GM19324 (cell line): ENCODE results near the gene ZNRF2.
A peak's percentile ranks its signal among the peaks of the same experiment; 100 is the strongest.
"Not testable (repeated sequence)": the region's sequence is repeated elsewhere in the genome, so short reads cannot be mapped to it uniquely, and the experiment has no call there.

Experiments
- ATAC-seq: cut with Tn5 transposase; IDR thresholded peaks from one replicate; pipeline ENCODE4 v1.9.1; 2021; ENCODE audit warnings: mild to moderate bottlenecking, moderate library complexity; ENCODE audit not compliant: unreplicated experiment, low FRiP score

Gene ZNRF2

DNA sequence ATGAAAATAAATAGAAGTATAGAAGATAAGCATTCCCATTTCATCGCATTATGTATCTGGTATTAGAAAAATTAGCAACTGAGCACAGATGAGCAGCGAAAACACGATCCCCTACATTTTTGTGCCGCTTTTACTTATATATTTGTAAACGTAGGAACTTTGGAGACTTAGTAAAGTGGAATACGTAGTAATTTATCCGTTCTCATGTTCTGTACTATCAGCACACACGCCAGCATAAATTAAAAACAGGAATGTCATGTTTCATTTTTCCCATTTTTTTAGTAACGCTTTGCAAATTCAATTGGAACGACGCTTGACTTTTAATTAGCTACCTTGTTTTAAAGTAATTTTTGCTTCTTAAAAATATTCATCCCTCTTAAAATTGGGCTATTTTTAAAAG lies 2.4 kb downstream of the ZNRF2 start:
- no peak for ATAC-seq

DNA sequence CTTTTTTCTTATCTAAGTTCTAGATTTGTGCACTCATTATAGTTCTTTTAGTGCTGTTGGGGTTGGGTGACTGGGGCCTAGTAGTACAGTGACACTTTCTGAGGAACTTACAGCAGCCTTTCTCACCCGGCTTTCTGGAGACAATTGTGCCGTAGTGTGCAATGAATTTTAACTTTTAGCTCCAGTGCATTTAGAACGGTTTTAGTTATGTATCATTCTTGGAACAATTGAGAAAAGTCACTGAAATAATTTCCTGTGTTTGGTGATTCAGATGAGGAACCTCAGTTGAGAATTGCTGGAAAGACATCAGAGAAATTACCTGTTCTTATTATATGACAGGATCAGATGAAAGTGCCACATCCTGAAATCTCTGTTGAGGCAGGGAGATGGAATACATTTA lies 3.2 kb downstream of the ZNRF2 start:
- not testable (repeated sequence) for ATAC-seq

GRCh38 chr7:30289634-30290033 lies 5.2 kb downstream of the ZNRF2 start:
- not testable (repeated sequence) for ATAC-seq

DNA sequence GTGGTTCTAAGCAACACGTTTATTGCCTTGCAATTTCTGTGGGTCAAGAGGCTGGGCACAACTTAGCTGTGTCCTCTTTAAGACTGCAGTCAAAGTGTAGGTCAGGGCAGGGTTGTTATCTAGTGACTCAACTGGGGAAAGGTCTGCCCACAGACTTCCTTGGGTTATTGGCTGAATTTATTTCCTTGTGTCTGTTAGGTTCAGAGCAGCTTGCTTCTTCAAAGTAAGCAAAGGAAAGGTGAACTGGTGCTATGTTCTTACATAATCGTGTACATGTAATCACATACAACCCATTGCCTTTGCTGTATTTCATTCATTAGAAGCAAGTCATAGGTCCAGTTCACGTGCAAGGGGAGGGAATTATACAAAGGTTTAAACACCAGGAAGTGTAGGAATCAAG lies 5.9 kb downstream of the ZNRF2 start:
- not testable (repeated sequence) for ATAC-seq

DNA sequence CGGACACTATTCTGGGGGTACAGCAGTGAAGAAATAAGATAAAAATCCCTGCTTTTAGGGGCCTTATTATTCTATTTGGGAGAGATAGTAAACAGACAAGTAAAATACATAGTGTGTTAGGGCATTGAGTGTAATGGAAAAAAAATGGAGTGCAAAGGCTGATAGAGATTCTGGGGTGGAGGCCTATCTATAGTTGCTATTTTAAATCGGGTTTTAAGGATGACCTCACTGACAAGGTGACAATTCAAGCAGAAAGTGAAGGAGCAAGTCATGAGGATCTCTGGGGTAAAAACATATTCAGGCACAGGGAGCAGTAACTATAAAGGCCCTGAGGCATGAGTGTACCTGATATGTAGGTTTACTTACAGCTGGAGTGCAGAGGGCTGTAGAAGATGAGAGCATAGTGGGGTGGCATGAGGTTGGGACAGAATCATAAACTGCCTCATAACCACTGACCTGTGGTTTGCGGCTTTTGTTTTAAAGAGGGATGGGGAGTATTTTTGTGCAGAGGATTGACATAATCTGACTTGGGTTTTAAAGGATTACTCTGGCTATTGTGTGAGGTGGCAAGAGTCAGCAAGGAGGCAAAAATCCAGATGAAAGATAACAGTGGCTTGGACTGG lies 8.1 kb downstream of the ZNRF2 start:
- ATAC-seq: not testable (repeated sequence)

- ATAC-seq: not testable (repeated sequence)
Measured at GRCh38 chr7:30296304-30296703, 11.9 kb downstream of the ZNRF2 start.

- ATAC-seq: not testable (repeated sequence)
Measured at GRCh38 chr7:30297499-30297898, 13.1 kb downstream of the ZNRF2 start.

DNA sequence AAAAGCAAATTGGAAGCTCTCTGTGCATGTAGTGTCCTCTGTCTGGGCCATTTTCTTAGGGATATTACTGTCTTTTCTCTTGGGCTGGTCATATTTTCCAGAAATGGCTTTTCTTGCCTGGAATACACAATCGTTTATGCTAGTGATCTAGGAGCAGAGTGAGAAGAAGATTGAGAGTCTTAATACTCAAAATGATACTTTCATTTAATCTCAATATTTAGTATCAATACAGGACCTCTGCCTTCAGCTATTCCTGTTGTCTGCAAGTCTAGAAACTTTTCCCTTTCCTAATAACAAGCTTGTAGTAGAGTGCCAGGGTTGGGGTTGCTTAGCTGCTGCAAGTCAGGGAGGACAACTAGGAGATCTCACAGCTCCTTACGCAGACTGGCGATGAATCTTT lies 14.0 kb downstream of the ZNRF2 start:
- not testable (repeated sequence) for ATAC-seq

DNA sequence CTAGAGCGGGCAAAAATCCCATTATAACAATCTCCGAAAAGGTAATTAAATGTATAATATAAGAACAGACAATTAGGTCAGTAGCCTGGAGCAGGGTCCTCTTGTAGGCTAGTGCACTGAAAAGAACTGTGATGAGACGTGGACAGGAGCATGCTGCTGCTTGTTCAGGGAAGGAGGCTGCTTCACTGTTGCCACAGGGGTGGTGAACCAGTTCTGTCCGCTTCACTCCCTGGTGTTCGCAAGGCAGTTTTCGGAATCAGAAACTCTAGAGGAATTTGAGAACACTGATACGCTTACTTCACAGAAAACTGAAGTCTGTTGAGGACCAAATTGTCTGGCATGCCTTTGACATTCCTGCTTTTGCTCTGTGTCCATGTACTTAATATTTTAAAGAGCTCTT lies 17.4 kb downstream of the ZNRF2 start:
- ATAC-seq: no peak

DNA sequence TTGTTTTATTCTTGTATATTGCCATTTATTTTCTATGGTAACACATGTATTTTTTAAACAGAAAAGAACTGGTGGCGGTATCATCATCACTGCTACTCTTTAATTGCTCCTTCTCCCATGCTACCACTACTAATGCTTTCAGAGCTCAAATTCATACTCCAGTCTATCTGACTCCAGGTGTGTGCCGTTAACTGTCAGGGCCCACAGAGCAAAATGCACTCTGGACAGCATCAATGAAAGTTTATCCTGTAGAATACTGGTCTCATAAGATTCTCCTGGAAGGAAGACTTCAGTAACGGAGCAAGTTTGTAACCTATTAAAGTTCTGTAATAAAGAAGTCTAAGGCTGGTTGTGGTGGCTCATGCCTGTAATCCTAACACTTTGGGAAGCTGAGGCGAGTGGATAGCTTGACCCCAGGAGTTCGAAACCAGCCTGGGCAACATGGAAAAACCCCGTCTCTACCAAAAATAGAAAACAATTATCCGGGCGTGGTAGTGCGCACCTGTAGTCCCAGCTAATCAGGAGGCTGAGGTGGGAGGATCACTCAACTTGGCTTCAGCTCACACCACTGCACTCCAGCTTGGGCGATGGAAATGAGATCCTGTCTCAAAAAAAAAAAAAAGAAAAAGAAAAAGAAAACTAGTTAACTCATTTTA lies 18.4 kb downstream of the ZNRF2 start:
- no peak for ATAC-seq

- ATAC-seq: peak; percentile 51
Measured at GRCh38 chr7:30303312-30304039, 19.1 kb downstream of the ZNRF2 start.

GRCh38 chr7:30304177-30304884 lies 19.9 kb downstream of the ZNRF2 start:
- ATAC-seq: no peak

- ATAC-seq: no peak
Measured at GRCh38 chr7:30306976-30307375, 22.6 kb downstream of the ZNRF2 start.

DNA sequence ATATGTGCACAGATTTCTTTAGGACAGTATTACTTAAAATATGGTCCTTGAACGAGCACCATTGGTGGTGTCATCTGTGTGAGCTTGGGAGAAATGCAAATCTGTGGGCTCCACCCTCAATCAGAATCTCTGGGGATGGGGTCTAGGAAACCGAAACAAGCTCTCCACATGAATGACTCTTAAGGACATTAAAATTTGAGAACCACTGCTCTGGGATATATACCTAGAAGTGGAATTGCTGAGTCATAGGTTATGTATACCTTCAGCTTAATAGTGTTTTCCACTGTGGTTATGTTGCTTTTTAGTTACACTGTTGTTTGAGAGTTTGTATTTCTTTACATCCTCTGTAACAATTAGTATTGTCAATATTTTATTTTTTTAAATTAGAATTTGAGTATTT lies 24.0 kb downstream of the ZNRF2 start:
- ATAC-seq: no peak

DNA sequence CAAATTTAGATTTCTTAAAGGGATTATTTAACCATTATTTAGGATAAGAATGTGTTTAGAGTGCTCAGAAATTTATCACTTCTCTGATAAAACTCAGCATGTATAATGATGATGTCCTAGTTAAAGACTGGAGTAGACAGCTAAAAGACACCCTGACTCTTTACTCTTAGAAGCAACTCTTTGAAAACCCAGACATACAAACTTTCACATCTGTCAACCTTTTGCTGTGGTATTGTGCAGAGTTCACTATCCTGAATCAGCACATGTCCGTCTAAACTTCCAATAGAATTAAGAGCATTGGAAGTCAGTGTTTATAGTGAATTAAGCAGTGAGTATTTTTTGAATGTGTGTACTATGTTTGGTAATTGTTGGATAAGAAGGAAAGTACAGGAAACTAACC lies 24.9 kb downstream of the ZNRF2 start:
- no peak for ATAC-seq

DNA sequence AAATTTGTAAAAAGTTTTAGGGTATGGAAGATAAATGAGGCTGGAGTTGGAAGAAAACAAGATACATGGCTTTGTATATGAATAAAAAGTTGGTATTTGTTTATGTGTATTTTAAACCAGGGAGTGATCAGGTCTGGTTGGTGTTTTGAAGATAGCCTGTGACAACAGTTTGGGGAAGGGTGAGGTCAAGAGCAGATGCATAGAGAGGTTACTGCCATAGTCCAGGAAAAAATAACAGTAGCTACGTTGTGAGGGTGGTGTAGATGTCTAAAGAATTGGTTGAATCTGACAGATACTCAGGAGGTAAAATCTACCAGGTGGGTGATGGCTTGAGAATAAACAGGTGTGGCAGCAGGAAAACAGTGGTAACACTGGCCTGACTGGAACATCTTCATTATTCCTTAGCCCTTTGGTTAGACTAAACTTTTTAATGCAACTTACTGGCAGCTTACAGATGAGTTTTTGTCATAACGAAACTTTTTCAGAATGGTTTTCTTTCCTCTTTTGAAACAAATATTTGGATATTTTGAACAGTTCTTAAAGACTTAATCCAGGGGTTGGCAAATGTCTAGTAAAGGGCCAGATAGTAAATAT lies 25.5 kb downstream of the ZNRF2 start:
- ATAC-seq: no peak

DNA sequence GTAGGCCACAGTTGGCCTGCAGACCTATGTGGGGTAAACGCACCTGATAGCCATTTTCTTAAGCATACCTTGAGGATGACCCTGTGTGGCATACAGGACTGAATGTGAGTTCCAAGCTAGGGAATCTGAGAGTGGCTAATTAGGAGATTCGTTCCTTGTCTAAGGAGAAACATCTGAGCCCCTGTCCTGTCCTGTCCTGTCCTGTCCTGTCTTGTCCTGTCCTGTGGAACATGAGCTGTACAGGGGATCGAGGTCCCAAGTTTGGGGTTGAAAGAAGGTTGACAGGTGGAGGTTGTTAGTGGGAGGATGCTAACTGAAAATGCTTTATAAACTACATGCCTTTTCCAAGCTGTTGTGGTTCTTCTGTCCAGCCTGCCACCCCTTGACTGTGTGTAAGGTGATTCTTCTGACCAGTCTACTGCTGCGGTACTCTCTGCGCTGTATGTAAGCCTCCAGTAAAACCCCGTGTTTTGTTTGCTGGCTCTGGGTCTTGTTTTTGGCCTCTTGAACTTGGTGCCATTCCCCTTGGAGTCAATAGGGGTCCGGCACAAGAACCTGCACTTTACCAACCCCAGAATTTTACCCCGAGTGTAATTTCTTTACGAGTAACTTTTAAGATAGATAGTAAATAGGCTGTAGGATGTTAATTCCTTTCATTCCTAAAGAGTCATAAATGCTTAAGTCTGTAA lies 26.4 kb downstream of the ZNRF2 start:
- no peak for ATAC-seq

- ATAC-seq: no peak
Measured at GRCh38 chr7:30312178-30312577, 27.8 kb downstream of the ZNRF2 start.

DNA sequence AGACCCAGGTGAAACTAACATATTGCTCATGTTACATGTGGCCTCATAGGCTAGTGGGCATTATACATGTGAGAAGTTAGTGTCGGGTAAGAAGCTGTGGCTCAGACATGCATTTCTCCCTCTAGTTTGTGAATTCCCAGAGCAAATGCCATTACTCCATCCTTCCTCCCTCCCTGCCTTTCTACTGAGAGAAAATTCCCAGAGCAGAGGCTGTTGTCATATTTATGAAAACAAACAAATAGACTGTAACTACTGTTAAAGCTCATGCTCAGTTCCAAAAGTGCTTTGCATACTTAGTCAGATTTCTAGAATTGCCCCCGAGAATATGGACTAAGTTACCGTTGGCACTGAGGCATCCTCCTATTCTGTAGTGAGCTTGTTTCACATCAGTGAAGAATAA lies 29.0 kb downstream of the ZNRF2 start:
- no peak for ATAC-seq

DNA sequence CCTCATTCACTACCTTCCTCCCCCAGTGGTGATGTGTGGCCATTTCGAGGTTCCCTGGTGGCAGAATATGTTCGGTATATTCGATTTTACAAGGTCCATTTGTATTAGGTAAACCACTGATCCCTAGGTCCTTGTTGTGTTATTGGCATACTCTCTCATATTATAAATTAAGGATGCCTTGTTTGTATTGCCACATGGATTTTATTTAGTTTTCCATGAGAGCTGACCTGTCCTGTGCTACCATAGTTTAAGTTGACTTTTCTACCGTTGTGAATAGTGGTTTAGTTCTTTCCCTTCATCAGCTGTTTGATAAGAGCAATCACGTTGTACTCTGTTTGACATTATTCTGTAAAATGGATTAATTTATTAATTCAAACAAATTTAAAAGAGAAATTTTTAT lies 29.4 kb downstream of the ZNRF2 start:
- ATAC-seq: no peak
